Neural cell (in vitro differentiated cells): ENCODE measurements around the gene C3orf38.

Experiments
- EZH2 ChIP-seq: fragments of 200-600, 300-800 bp; shearing (Covaris generic), sonication (generic); IDR thresholded peaks from 2 replicates; pipeline ENCODE4 v1.6.1; 2014; ENCODE audit warnings: antibody characterized with exemption, low read length, borderline replicate concordance, mild to moderate bottlenecking; ENCODE audit not compliant: insufficient read depth, poor library complexity, severe bottlenecking
- POLR2AphosphoS5 ChIP-seq: IDR thresholded peaks from 2 replicates; pipeline ENCODE4 v1.6.1; 2012
- RAD21 ChIP-seq: fragments of 450-650 bp; conservative IDR thresholded peaks from 2 replicates; pipeline ENCODE4 v1.6.1; 2014; ENCODE audit warnings: antibody characterized with exemption, mild to moderate bottlenecking, moderate library complexity
- TF ChIP-seq, protein P1 (sequence below): fragments of 450-650 bp; IDR thresholded peaks from 2 replicates; pipeline ENCODE4 v1.5.1; 2014; ENCODE audit warnings: antibody characterized with exemption, mild to moderate bottlenecking, moderate library complexity; ENCODE audit not compliant: poor library complexity, severe bottlenecking
- TF ChIP-seq, protein P2 (sequence below): IDR thresholded peaks from 2 replicates; pipeline ENCODE4 v1.6.1; 2012; ENCODE audit warnings: borderline replicate concordance

DNA sequence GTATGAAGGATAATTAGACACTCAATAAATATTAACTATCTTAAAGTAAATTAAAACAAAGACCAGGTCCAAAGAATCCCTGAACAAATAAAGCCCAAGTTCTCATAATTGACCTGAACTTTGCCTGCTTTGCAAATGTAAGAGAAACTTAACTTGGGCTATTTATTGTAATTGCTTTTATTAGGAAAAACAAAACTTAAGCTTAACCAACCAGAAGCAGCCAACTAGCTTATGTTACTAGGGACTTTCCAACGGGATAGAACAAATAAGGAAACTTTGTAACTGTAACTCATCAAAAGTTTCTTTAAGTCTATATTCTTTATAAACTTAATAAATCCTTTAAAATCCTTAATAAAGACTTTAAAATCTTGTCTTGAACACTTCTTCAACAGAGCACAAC lies 48.4 kb downstream of the C3orf38 start:
- TF ChIP-seq, protein P1, sequence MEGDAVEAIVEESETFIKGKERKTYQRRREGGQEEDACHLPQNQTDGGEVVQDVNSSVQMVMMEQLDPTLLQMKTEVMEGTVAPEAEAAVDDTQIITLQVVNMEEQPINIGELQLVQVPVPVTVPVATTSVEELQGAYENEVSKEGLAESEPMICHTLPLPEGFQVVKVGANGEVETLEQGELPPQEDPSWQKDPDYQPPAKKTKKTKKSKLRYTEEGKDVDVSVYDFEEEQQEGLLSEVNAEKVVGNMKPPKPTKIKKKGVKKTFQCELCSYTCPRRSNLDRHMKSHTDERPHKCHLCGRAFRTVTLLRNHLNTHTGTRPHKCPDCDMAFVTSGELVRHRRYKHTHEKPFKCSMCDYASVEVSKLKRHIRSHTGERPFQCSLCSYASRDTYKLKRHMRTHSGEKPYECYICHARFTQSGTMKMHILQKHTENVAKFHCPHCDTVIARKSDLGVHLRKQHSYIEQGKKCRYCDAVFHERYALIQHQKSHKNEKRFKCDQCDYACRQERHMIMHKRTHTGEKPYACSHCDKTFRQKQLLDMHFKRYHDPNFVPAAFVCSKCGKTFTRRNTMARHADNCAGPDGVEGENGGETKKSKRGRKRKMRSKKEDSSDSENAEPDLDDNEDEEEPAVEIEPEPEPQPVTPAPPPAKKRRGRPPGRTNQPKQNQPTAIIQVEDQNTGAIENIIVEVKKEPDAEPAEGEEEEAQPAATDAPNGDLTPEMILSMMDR = no peak
- TF ChIP-seq POLR2AphosphoS5 (no peak), RAD21 (no peak), EZH2 (no peak)
- TF ChIP-seq, protein P2, sequence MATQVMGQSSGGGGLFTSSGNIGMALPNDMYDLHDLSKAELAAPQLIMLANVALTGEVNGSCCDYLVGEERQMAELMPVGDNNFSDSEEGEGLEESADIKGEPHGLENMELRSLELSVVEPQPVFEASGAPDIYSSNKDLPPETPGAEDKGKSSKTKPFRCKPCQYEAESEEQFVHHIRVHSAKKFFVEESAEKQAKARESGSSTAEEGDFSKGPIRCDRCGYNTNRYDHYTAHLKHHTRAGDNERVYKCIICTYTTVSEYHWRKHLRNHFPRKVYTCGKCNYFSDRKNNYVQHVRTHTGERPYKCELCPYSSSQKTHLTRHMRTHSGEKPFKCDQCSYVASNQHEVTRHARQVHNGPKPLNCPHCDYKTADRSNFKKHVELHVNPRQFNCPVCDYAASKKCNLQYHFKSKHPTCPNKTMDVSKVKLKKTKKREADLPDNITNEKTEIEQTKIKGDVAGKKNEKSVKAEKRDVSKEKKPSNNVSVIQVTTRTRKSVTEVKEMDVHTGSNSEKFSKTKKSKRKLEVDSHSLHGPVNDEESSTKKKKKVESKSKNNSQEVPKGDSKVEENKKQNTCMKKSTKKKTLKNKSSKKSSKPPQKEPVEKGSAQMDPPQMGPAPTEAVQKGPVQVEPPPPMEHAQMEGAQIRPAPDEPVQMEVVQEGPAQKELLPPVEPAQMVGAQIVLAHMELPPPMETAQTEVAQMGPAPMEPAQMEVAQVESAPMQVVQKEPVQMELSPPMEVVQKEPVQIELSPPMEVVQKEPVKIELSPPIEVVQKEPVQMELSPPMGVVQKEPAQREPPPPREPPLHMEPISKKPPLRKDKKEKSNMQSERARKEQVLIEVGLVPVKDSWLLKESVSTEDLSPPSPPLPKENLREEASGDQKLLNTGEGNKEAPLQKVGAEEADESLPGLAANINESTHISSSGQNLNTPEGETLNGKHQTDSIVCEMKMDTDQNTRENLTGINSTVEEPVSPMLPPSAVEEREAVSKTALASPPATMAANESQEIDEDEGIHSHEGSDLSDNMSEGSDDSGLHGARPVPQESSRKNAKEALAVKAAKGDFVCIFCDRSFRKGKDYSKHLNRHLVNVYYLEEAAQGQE = no peak
